A673 (cell line): ENCODE measurements around the gene SOCS7. TPM values are rescaled to one million over a fixed set of nuclear protein-coding genes. Genes with fewer than 3 reads are reported as not detected.

ENCODE experiments used
- BruUV-seq: library from RNA; stranded (reverse); fragments of 400-500 nt; replicated peaks from 2 replicates; lab custom pipeline; 2021; lab: Mats Ljungman, UMichigan
- CTCF ChIA-PET: fragments of 300-600 bp; sonication (Branson Sonifier 250); formaldehyde crosslinking; loops from one replicate; lab custom pipeline; 2022; ENCODE audit warnings: antibody characterized with exemption; lab: Charles Lee
- POLR2A ChIA-PET: fragments of 300-600 bp; sonication (Branson Sonifier 250); formaldehyde crosslinking; loops from one replicate; lab custom pipeline; 2022; ENCODE audit warnings: antibody characterized with exemption; ENCODE audit not compliant: low non-redundant PET; lab: Charles Lee
- DNase-seq: peaks from one replicate; pipeline ENCODE4 v3.0.0-alpha.2; 2015; ENCODE audit warnings: low spot score
- H3K27ac ChIP-seq: fragments of 200-600 bp; sonication (generic); 2 replicates; pipeline ENCODE4 v1.5.1; 2016; ENCODE audit warnings: mixed run types, low read depth, mild to moderate bottlenecking, mixed read lengths, antibody characterized with exemption, low read length; ENCODE audit not compliant: poor library complexity, severe bottlenecking
- H3K27me3 ChIP-seq: fragments of 200-600 bp; sonication (generic); replicated peaks from 2 replicates; pipeline ENCODE4 v1.6.1; 2017; ENCODE audit warnings: mixed run types, low read depth, mild to moderate bottlenecking, mixed read lengths, antibody characterized with exemption, low read length; ENCODE audit not compliant: insufficient read depth, poor library complexity
- H3K36me3 ChIP-seq: fragments of 200-600 bp; sonication (generic); 2 replicates; pipeline ENCODE4 v1.6.1; 2016; ENCODE audit warnings: mixed run types, mild to moderate bottlenecking, mixed read lengths, antibody characterized with exemption, low read length; ENCODE audit not compliant: insufficient read depth, poor library complexity, severe bottlenecking
- H3K4me1 ChIP-seq: fragments of 200-600 bp; sonication (generic); 2 replicates; pipeline ENCODE4 v1.6.1; 2017; ENCODE audit warnings: mixed run types, mild to moderate bottlenecking, mixed read lengths, antibody characterized with exemption, low read length; ENCODE audit not compliant: insufficient read depth, poor library complexity, severe bottlenecking
- H3K4me3 ChIP-seq: fragments of 200-600 bp; sonication (generic); 2 replicates; pipeline ENCODE4 v1.5.1; 2016; ENCODE audit warnings: low read depth, mixed run types, mild to moderate bottlenecking, mixed read lengths, low read length; ENCODE audit not compliant: poor library complexity, severe bottlenecking
- H3K9me3 ChIP-seq: fragments of 200-600 bp; sonication (generic); 2 replicates; pipeline ENCODE4 v1.6.1; 2016; ENCODE audit warnings: mixed run types, low read depth, mild to moderate bottlenecking, mixed read lengths, antibody characterized with exemption, low read length; ENCODE audit not compliant: poor library complexity, severe bottlenecking
- EZH2 ChIP-seq: fragments of 200-600 bp; sonication (generic); IDR thresholded peaks from 2 replicates; pipeline ENCODE4 v1.6.1; 2017; ENCODE audit warnings: borderline replicate concordance, low read depth, mild to moderate bottlenecking, mixed read lengths, antibody characterized with exemption, low read length; ENCODE audit not compliant: poor library complexity, severe bottlenecking
- intact Hi-C: fragments of 100-400 bp; cut with micrococcal nuclease; formaldehyde crosslinking; loops from one replicate; pipeline ENCODE4 v1.10.0; 2022; ENCODE audit not compliant: unreplicated experiment
- total RNA-seq: library from RNA; stranded (reverse); gene quantifications from 2 replicates; pipeline ENCODE4 v1.2.3, GENCODE V29; 2021
- TF ChIP-seq, protein P1 (sequence below): fragments of 300-800, 200-600 bp; sonication (generic); conservative IDR thresholded peaks from 2 replicates; pipeline ENCODE4 v1.5.1; 2017; ENCODE audit warnings: low read depth, mild to moderate bottlenecking, antibody characterized with exemption, low read length, moderate library complexity, mixed read lengths

The SOCS7 gene
- total RNA-seq, 1 experiment from 2014 or later: 15.2 TPM

DNA sequence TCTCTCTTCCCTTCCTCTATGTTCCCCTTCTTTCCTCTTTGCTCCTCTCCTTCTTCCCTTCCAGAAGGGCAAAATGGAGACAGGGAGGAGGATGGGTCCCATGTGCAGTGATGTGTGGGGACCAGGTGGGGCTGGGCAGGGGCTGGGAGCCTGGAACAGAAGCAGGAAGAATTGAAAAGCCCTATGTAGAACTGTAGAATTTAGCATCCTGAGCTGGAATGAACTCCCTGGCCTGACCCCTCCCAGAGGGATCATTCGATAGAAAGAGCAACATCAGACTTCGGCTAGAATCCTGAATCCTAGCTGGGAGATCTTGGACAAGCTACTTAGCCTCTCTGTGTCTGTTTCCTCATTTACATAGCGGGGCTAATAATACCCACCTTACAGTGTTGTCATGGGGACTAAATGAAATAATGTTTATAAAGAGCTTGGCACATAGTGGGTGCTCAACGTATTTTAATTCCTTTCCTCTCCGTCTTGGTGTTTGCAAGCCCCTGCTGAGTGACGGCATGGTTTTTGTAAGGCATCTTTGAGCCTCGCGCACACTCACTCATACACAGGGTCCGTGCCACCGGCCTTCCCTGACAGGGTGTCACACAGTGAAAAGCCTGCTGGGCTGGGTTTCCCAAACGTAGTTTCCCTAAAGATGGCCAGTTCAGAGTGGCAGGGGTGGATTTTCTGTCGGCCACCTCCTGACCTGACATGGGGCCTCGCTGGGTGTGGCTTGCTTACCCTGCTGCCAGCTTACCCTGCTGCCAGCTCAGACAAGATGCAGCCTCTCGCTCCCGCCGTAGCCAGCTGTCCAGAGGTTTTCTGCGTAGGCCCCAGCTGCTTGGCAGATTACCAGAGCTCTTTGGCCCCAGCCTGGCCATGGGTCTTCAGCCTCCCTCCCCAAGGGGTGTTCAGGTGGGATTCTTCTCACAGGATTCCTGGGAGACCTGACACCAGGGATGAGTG lies 70.5 kb downstream of the SOCS7 start:
- TF ChIP-seq, protein P1, sequence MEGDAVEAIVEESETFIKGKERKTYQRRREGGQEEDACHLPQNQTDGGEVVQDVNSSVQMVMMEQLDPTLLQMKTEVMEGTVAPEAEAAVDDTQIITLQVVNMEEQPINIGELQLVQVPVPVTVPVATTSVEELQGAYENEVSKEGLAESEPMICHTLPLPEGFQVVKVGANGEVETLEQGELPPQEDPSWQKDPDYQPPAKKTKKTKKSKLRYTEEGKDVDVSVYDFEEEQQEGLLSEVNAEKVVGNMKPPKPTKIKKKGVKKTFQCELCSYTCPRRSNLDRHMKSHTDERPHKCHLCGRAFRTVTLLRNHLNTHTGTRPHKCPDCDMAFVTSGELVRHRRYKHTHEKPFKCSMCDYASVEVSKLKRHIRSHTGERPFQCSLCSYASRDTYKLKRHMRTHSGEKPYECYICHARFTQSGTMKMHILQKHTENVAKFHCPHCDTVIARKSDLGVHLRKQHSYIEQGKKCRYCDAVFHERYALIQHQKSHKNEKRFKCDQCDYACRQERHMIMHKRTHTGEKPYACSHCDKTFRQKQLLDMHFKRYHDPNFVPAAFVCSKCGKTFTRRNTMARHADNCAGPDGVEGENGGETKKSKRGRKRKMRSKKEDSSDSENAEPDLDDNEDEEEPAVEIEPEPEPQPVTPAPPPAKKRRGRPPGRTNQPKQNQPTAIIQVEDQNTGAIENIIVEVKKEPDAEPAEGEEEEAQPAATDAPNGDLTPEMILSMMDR: no peak
- no peak for TF ChIP-seq EZH2
- POLR2A ChIA-PET: no interaction called here
- CTCF ChIA-PET: interaction anchor here (1.2 kb wide), 1 partner anchor 73 kb away, joined by 3 read pairs; no protein-coding TSS in a partner anchor
- H3K27me3 ChIP-seq: no peaks in the 10 kb centered on the region
- H3K36me3 ChIP-seq: no peaks in the 10 kb centered on the region
- no peaks in the 10 kb centered on the region for H3K4me1 ChIP-seq
- intact Hi-C loops: loop anchor here (5.0 kb wide), 1 partner anchor 65 kb away; no protein-coding TSS in a partner anchor
- DNase-seq: no peak
- no peak overlapping the region for H3K27ac ChIP-seq
- H3K4me3 ChIP-seq: no peak overlapping the region
- H3K9me3 ChIP-seq: no peaks in the 10 kb centered on the region
- BruUV-seq: no TSS peak

DNA sequence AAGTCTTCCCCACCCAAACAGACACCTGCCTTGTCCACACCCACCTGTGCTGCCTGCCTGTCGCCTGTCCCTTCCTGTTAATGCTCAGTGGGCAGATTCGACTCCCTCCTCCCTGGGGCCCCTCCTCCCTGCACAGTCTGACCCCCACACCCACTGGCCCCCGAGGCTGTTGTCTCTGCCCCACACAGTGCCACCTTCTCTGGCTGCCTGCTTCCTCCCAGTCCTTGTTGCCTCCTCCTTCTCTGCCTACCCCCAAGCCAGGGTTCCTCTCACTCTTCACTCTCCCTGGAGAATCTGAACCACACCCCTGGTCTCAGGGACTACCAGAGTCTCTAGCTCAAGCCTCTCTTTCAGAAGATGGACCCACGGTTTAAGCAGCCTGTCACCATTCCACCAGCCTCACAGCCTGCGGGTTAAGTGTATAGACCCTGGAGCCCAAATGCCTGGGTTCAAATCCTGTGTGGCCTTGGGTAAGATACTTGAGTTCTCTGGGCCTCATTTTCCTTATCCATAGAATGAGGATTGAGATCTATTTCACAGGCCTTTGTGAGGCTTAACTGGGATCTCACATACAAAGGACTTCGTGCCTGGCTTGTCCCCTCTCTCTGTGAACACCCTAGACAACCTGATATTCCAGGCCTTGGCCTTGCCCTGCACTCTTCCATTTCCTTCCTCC lies 72.8 kb downstream of the SOCS7 start:
- no peak for DNase-seq
- Histone ChIP-seq H3K36me3 (no peaks in the 10 kb centered on the region), H3K9me3 (no peaks in the 10 kb centered on the region), H3K4me3 (no peak overlapping the region), H3K27me3 (no peaks in the 10 kb centered on the region), H3K4me1 (no peaks in the 10 kb centered on the region), H3K27ac (no peak overlapping the region)
- TF ChIP-seq, protein P1: no peak
- TF ChIP-seq EZH2: no peak
- CTCF ChIA-PET: interaction anchor here (0.6 kb wide), 3 partner anchors 20 to 113 kb away, joined by 3 to 6 read pairs (median 4); no protein-coding TSS in a partner anchor
- POLR2A ChIA-PET: no interaction called here
- intact Hi-C loops: loop anchor here (5.0 kb wide), 1 partner anchor 63 kb away; no protein-coding TSS in a partner anchor
- no TSS peak for BruUV-seq

DNA sequence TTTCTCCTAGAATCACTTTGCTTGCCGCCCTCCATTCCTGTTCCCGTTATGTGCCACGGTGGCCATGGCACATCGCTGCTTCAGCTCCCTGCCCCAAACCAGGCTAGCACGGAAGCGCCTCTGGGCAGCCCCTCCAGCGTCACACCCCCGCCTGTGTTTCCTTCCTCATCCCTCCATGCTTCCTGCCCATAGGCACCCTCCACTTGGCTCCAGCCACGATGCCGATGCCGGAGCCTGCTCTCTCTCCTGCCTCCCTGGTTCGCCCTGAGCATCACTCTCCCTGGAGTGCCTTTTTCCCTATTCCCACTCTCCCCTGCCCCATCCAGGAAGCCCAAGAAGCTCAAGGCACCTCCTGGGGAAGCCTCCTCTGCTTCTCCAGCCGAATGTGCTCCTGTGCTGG lies 73.4 kb downstream of the SOCS7 start:
- Histone ChIP-seq H3K9me3 (no peaks in the 10 kb centered on the region), H3K4me1 (no peaks in the 10 kb centered on the region), H3K4me3 (no peak overlapping the region), H3K36me3 (no peaks in the 10 kb centered on the region), H3K27ac (no peak overlapping the region), H3K27me3 (no peaks in the 10 kb centered on the region)
- no peak for DNase-seq
- TF ChIP-seq, protein P1: no peak
- no peak for TF ChIP-seq EZH2
- intact Hi-C loops: no loop called here
- no TSS peak for BruUV-seq
- ChIA-PET POLR2A (no interaction called here), CTCF (no interaction called here)
